ENCODE results near the gene ZNF821. TPM values are rescaled to one million over a fixed set of nuclear protein-coding genes. Genes with fewer than 3 reads are reported as not detected.

The ZNF821 gene
- 10 to 100 TPM; 12.1 to 12.8 TPM for total RNA-seq
- polyA plus RNA-seq (2013, experiment 1 of 2), result 26.3 TPM
- polyA plus RNA-seq (2013, experiment 2 of 2), result 20.7 TPM
- long read RNA-seq, experiment 1, partial matches to known transcripts, result 1 of 3 reads
- long read RNA-seq, experiment 1, other reads (novel, unspliced or antisense), result 2 of 3 reads
- long read RNA-seq, experiment 2, transcript ZNF821-202 (8 exons, 2,000 nt), result major isoform, 6 of 14 reads
- long read RNA-seq, experiment 2, partial matches to known transcripts, result 1 of 14 reads
- long read RNA-seq, experiment 2, other reads (novel, unspliced or antisense), result 7 of 14 reads
- long read RNA-seq, experiment 3, transcript ZNF821-218 (9 exons, 1,719 nt), result minor isoform, 7 of 71 reads
- long read RNA-seq, experiment 3, transcript ZNF821-202 (8 exons, 2,000 nt), result major isoform, 19 of 71 reads
- long read RNA-seq, experiment 3, partial matches to known transcripts, result 0 of 71 reads
- long read RNA-seq, experiment 3, other reads (novel, unspliced or antisense), result 41 of 71 reads
- long read RNA-seq, experiment 4, partial matches to known transcripts, result 3 of 7 reads
- long read RNA-seq, experiment 4, other reads (novel, unspliced or antisense), result 4 of 7 reads

- Mint-ChIP-seq H3K9me3 (no peaks in the 10 kb centered on the region), H3K27ac (peak within 1 kb of the TSS; percentile 95), H3K4me1 (peaks cover 23% of the 10 kb centered on the region), H3K36me3 (ENCODE audit: low read depth) (peaks cover 17% of the 10 kb centered on the region), H3K4me3 (peak within 1 kb of the TSS; percentile 85), H3K27me3 (ENCODE audit: insufficient read depth) (no peaks in the 10 kb centered on the region)
- H3K27ac ChIP-seq (ENCODE audit: low read depth, low read length), result peak within 1 kb of the TSS; percentile 95
- H3K9me3 ChIP-seq (ENCODE audit: control insufficient read depth, low read length), result no peaks in the 10 kb centered on the region
- no peaks in the 10 kb centered on the region for H3K4me1 ChIP-seq (ENCODE audit: control insufficient read depth, insufficient read depth, low read length)
- H3K36me3 ChIP-seq (ENCODE audit: control insufficient read depth, insufficient read depth, low read length), result peaks cover 26% of the 10 kb centered on the region
- 1% methylated on average over 19 to 74 of the region's 85 CpGs for WGBS, 2 experiments (ENCODE audit: insufficient coverage in 1 of 2, insufficient read length in 1 of 2)
- peak within 1 kb of the TSS; percentile 82 for H3K9ac ChIP-seq (ENCODE audit: extremely low read depth, low read length, poor library complexity, severe bottlenecking)
- DNase-seq, result peak; percentile 96
- TF ChIP-seq CTCF (conservative IDR thresholded peaks at IDR 0.05), result no peak
- peak within 1 kb of the TSS; percentile 91 for H3K4me3 ChIP-seq (ENCODE audit: low read length)
- H3K27me3 ChIP-seq (ENCODE audit: control insufficient read depth, insufficient read depth, low read length, poor library complexity, severe bottlenecking), result no peaks in the 10 kb centered on the region
These were observed at the start of gene ZNF821 for GRCh38 chr16:71883849-71884638. Gene ZNF821 (minus strand): TSS chr16:71884182. CDS start chr16:71879946, 4,236 bp downstream.

GRCh38 chr16:71933017-71933416 is 49.0 kb upstream of the ZNF821 start:
- Histone ChIP-seq H3K9ac (ENCODE audit: extremely low read depth, low read length, poor library complexity, severe bottlenecking) (no peak overlapping the region), H3K27ac (ENCODE audit: low read depth, low read length) (no peak overlapping the region), H3K36me3 (ENCODE audit: control insufficient read depth, insufficient read depth, low read length) (peaks cover 70% of the 10 kb centered on the region), H3K27me3 (ENCODE audit: control insufficient read depth, insufficient read depth, low read length, poor library complexity, severe bottlenecking) (no peaks in the 10 kb centered on the region), H3K9me3 (ENCODE audit: control insufficient read depth, low read length) (no peaks in the 10 kb centered on the region), H3K4me1 (ENCODE audit: control insufficient read depth, insufficient read depth, low read length) (peaks cover 5% of the 10 kb centered on the region), H3K4me3 (ENCODE audit: low read length) (no peak overlapping the region)
- Mint-ChIP-seq H3K27me3 (ENCODE audit: insufficient read depth) (no peaks in the 10 kb centered on the region), H3K27ac (no peak overlapping the region), H3K9me3 (no peaks in the 10 kb centered on the region), H3K36me3 (ENCODE audit: low read depth) (peaks cover 49% of the 10 kb centered on the region), H3K4me3 (no peak overlapping the region), H3K4me1 (no peaks in the 10 kb centered on the region)
- no peak for TF ChIP-seq CTCF (conservative IDR thresholded peaks at IDR 0.05)
- 97 to 100% methylated on average over 1 of the region's 1 CpG for WGBS, 2 experiments (ENCODE audit: insufficient coverage in 1 of 2, insufficient read length in 1 of 2)
- no peak for DNase-seq

- Mint-ChIP-seq H3K4me1 (peaks cover 2% of the 10 kb centered on the region), H3K9me3 (no peaks in the 10 kb centered on the region), H3K27ac (no peak overlapping the region), H3K36me3 (ENCODE audit: low read depth) (peaks cover 62% of the 10 kb centered on the region), H3K4me3 (no peak overlapping the region), H3K27me3 (ENCODE audit: insufficient read depth) (no peaks in the 10 kb centered on the region)
- Histone ChIP-seq H3K27ac (ENCODE audit: low read depth, low read length) (no peak overlapping the region), H3K27me3 (ENCODE audit: control insufficient read depth, insufficient read depth, low read length, poor library complexity, severe bottlenecking) (no peaks in the 10 kb centered on the region), H3K4me3 (ENCODE audit: low read length) (no peak overlapping the region), H3K36me3 (ENCODE audit: control insufficient read depth, insufficient read depth, low read length) (peaks cover 84% of the 10 kb centered on the region), H3K9me3 (ENCODE audit: control insufficient read depth, low read length) (no peaks in the 10 kb centered on the region), H3K4me1 (ENCODE audit: control insufficient read depth, insufficient read depth, low read length) (peaks cover 5% of the 10 kb centered on the region), H3K9ac (ENCODE audit: extremely low read depth, low read length, poor library complexity, severe bottlenecking) (no peak overlapping the region)
- no peak for TF ChIP-seq CTCF (conservative IDR thresholded peaks at IDR 0.05)
- no peak for DNase-seq
- WGBS, 2 experiments (ENCODE audit: insufficient coverage in 1 of 2, insufficient read length in 1 of 2), result 97 to 98% methylated on average over 6 of the region's 6 CpGs
These were observed 47.6 kb upstream of the ZNF821 start for GRCh38 chr16:71931599-71931998.

Measured in endodermal cell (in vitro differentiated cells).